ENCODE data around the gene TMEM238.

Gene TMEM238

GRCh38 chr19:55348317-55349034 is 35.6 kb downstream of the TMEM238 start:
- DNase-seq (ENCODE audit: low read depth in 2 of 2): no peak
- TF ChIP-seq CTCF (IDR thresholded peaks at IDR 0.05; ENCODE audit: low read depth, low read length): no peak
- no peak overlapping the region for H3K4me3 ChIP-seq (replicated peaks in 1 of 2; ENCODE audit: low read depth in 2 of 2, low read length in 2 of 2)

- DNase-seq (ENCODE audit: low read depth in 2 of 2): no peak
- no peak for TF ChIP-seq CTCF (IDR thresholded peaks at IDR 0.05; ENCODE audit: low read depth, low read length)
- H3K4me3 ChIP-seq (replicated peaks in 1 of 2; ENCODE audit: low read depth in 2 of 2, low read length in 2 of 2): no peak overlapping the region
Observed at GRCh38 chr19:55347442-55348009, 36.6 kb downstream of the TMEM238 start.

GRCh38 chr19:55346725-55347441 is 37.2 kb downstream of the TMEM238 start:
- H3K4me3 ChIP-seq (replicated peaks in 1 of 2; ENCODE audit: low read depth in 2 of 2, low read length in 2 of 2): no peak overlapping the region
- no peak for TF ChIP-seq CTCF (IDR thresholded peaks at IDR 0.05; ENCODE audit: low read depth, low read length)
- no peak for DNase-seq (ENCODE audit: low read depth in 2 of 2)

GRCh38 chr19:55345818-55346724 is 38.0 kb downstream of the TMEM238 start:
- no peak for TF ChIP-seq CTCF (IDR thresholded peaks at IDR 0.05; ENCODE audit: low read depth, low read length)
- peak in 1 of 2 donors; percentile 51 for DNase-seq (ENCODE audit: low read depth in 2 of 2)
- no peak overlapping the region for H3K4me3 ChIP-seq (replicated peaks in 1 of 2; ENCODE audit: low read depth in 2 of 2, low read length in 2 of 2)

- DNase-seq (ENCODE audit: low read depth in 2 of 2): no peak
- no peak for TF ChIP-seq CTCF (IDR thresholded peaks at IDR 0.05; ENCODE audit: low read depth, low read length)
- no peak overlapping the region for H3K4me3 ChIP-seq (replicated peaks in 1 of 2; ENCODE audit: low read depth in 2 of 2, low read length in 2 of 2)
Observed at GRCh38 chr19:55345101-55345817, 38.8 kb downstream of the TMEM238 start.

- DNase-seq (ENCODE audit: low read depth in 2 of 2): no peak
- no peak for TF ChIP-seq CTCF (IDR thresholded peaks at IDR 0.05; ENCODE audit: low read depth, low read length)
- H3K4me3 ChIP-seq (replicated peaks in 1 of 2; ENCODE audit: low read depth in 2 of 2, low read length in 2 of 2): no peak overlapping the region
Observed at GRCh38 chr19:55344444-55344843, 39.6 kb downstream of the TMEM238 start.

Measured in cardiac fibroblast (primary cell).